CD4-positive, alpha-beta T cell treated with Interleukin-17A for 1 hour (primary cell): ENCODE measurements around the gene KRTAP29-1.
"Not testable (repeated sequence)": the region's sequence is repeated elsewhere in the genome, so short reads cannot be mapped to it uniquely, and the experiment has no call there.

Experiments used
- DNase-seq: peaks from one replicate; pipeline ENCODE4 v3.0.0-alpha.2; 2020

The KRTAP29-1 gene

DNA sequence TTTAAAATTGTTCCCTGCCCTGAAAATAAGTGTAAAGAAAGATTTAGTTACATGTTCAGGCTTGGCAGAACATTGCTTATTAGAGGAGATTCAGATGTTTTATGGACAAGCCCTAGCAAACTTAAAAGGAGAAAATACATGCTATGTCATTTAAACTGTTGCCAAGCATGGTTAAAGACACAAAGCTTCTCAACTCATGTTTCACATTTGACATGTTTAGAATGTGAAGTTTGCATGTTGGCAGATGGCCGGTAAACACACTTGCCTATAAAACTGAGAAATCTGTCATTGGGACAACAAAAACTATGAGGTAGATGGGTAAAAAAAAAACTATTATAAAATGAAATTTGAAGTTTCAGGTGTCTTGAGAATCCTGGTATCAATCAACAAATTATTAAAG is 5.8 kb downstream of the KRTAP29-1 start:
- DNase-seq = no peak

DNA sequence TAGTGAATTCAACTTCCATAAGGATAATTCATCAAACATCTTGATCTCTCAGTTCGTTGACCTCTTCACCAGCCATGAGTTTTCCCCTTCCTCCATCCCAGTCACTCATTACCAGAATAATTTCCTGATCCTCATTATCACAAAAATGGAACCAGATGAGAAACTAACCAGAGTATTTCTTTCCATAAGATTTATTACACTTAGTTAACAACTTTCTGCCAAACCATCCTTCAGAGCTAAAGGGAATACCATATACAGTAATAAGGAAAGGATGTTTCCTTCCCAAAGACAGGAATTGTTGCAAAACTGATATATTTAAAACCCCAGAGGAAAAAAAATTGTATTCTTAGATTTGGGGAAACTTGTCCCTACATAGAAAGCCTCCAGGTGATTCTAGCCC is 8.6 kb downstream of the KRTAP29-1 start:
- DNase-seq = no peak

- no peak for DNase-seq
These were observed 15.6 kb downstream of the KRTAP29-1 start for GRCh38 chr17:41287050-41287449.

GRCh38 chr17:41284546-41284945 is 18.1 kb downstream of the KRTAP29-1 start:
- DNase-seq = no peak

DNA sequence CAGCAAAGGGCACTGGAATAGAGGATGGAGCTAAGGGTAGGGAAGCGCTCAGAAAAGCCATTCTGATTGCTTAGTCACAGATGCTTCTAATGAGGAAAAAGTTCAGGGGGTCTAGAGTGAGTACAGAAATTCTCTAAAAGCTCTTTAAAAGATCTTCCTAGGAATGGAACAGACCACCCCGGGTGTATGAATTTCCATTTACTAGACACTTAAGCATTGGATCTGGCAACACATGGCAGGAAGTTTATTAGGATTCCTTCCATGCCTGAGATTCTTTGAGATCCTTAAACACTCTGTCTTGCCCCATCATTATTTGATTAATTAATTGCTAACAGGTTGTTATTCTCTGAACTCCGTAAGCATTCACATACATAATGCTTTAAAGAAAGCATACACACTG is 18.6 kb downstream of the KRTAP29-1 start:
- DNase-seq = no peak

DNA sequence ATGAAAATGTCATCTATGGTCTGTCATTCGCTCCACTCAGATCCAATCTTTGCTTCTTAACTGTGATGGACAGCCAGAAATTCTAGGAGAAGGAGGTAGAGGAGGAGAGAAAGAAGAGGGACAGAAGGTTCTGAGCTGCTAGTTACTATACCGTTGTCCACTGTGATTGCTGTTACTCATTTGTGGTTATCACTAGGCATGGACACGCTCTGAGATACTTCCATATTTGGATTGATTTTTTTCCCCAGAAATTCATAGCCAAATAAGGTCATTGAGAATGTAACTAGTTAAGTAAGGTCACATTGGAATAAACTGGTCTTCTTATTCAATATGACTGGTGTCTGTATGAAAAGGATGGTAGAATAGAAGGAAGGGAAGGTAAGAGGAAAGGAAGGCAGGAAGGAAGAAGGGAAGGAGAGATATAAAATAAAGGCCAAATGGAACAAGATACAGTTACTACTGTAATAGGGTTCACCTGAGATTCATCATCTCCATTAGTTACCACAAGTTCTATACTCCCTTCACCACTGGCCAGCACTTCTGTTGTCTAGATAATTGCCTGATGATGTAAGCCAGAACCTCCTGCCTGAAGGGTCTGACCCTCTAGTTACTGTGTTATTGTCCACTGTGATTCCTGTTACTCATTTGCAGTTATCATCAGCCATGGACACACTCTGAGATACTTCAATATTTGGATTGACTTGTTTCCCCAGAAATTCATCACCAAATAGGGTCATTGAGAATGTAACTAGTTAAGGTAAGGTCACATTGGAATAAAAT is 24.3 kb downstream of the KRTAP29-1 start:
- DNase-seq = no peak

DNA sequence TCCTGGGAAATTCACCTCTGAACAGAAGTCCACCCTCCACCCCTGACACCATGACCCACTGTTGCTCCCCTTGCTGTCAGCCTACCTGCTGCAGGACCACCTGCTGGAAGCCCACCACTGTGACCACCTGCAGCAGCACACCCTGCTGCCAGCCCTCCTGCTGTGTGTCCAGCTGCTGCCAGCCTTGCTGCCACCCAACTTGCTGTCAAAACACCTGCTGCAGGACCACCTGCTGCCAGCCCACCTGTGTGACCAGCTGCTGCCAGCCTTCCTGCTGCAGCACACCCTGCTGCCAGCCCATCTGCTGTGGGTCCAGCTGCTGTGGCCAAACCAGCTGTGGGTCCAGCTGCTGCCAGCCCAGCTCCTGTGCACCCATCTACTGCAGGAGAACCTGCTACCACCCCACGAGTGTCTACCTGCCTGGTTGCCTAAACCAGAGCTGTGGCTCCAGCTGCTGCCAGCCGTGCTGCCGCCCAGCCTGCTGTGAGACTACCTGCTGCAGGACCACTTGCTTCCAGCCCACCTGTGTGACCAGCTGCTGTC is 26.9 kb downstream of the KRTAP29-1 start, which contains the start of gene KRTAP9-7:
KRTAP9-7 (plus strand) TSS at position 51 of the 543 bp plus-strand sequence; CDS start at position 51, 0 bp downstream.
- DNase-seq = not testable (repeated sequence)

DNA sequence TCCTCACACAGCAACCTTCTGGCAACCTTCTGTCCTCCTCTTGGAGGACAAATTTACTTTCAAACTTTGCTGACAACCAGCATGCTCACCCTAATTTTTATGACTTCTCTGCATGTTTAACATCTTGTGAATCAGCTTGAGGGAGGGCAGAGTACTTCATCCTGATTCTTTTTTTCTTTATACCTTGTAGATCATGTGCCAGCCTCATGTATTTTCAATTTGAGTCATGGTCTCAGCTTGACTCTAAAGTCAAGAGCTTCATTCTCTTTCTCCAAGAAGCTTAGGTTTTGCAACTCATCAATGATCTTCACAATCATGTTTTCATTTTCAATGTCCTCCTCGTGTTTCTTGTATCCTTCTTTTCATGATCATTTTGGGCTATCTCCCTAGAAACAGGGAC is 30.8 kb downstream of the KRTAP29-1 start:
- no peak for DNase-seq

DNA sequence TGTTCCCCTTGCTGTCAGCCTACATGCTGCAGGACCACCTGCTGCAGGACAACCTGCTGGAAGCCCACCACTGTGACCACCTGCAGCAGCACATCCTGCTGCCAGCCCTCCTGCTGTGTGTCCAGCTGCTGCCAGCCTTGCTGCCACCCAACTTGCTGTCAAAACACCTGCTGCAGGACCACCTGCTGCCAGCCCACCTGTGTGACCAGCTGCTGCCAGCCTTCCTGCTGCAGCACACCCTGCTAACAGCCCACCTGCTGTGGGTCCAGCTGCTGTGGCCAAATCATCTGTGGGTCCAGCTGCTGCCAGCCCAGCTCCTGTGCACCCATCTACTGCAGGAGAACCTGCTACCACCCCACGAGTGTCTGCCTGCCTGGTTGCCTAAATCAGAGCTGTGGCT is 31.3 kb downstream of the KRTAP29-1 start:
- DNase-seq = not testable (repeated sequence)

GRCh38 chr17:41267711-41268110 is 34.9 kb downstream of the KRTAP29-1 start:
- DNase-seq = no peak

GRCh38 chr17:41265078-41265477 is 37.6 kb downstream of the KRTAP29-1 start, which contains the start of gene KRTAP9-6:
Gene KRTAP9-6, plus strand, starts transcription at chr17:41265378. Its CDS starts 0 bp downstream, at chr17:41265378.
- DNase-seq = no peak

DNA sequence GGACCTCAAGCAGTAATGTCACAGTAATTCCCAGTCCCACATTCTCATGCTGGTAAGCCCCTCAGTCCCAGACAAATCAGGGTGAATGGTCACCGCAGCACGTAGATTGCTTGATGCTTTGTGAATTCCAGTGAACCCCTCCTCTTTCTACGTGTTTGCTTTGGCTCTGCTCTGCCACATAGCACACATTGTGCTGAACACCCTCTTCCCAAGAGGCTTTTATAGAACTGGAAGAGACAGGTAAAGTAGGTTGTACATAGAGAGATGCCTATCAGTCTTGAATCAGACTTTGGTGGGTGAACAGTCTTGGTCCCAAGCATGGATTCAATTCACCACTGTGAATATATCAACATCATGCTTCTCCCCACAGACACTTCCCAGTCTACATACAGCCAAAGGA is 38.1 kb downstream of the KRTAP29-1 start:
- DNase-seq = no peak

DNA sequence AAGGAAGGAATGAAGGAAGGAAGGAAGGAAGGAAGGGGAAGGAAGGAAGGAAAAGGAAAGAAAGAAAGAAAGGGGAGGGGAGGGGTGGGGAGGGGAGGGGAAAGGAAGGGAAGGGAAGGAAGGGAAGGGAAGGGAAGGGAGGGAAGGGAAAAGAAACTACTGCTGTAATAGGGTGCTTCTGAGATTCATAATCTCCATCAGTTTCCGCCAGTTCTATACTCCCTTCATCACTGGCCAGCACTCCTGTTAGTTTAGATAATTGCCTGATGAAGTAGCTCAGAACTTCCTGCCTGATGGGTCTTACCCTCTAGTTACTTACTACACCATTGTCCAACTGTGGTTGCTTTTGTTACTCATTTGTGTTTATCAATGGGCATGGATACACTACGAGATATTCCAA is 39.4 kb downstream of the KRTAP29-1 start:
- DNase-seq = no peak

GRCh38 chr17:41258406-41258805 is 44.2 kb downstream of the KRTAP29-1 start:
- no peak for DNase-seq

DNA sequence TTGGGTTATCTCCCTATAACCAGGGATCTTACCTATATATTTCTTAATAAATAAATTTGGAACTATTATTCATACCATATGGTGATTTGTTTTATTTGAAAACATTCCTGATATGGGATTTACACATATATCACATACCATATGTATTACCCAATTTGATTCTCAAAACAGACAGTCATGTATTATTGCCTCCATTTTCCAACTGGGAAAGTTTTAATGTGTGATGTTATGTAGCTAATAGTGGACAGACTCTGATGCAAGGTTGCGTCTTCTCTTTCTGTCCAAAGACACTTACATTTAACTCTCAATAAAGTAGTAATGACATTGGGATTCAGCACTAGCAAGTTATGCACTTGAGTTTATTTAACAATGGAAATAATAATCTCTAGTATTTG is 46.4 kb downstream of the KRTAP29-1 start:
- DNase-seq = no peak

DNA sequence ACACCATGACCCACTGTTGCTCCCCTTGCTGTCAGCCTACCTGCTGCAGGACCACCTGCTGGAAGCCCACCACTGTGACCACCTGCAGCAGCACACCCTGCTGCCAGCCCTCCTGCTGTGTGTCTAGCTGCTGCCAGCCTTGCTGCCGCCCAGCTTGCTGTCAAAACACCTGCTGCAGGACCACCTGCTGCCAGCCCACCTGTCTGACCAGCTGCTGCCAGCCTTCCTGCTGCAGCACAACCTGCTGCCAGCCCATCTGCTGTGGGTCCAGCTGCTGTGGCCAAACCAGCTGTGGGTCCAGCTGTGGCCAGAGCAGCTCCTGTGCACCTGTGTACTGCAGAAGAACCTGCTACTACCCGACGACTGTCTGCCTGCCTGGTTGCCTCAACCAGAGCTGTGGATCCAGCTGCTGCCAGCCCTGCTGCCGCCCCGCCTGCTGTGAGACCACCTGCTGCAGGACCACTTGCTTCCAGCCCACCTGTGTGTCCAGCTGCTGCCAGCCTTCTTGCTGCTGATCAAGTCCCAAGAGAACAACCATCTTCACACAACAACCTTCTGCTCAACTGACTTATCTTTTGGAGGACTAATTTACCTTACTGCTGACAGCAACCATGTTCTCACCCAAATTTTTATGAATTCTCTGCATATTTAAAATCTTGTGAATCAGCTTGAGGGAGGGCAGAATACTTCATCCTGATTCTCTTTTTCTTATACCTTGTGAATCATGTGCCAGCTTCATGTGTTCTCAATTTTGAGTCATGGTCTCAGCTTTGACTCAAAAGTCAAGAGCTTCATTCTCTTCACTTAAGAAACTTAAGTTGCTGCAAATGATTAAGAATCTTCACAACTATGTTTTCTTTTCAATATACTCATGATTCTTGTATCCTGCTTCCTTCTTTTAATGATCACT is 47.0 kb downstream of the KRTAP29-1 start, which contains the start of gene KRTAP9-9:
KRTAP9-9 (plus strand) TSS at position 4 of the 910 bp plus-strand sequence.
- not testable (repeated sequence) for DNase-seq

DNA sequence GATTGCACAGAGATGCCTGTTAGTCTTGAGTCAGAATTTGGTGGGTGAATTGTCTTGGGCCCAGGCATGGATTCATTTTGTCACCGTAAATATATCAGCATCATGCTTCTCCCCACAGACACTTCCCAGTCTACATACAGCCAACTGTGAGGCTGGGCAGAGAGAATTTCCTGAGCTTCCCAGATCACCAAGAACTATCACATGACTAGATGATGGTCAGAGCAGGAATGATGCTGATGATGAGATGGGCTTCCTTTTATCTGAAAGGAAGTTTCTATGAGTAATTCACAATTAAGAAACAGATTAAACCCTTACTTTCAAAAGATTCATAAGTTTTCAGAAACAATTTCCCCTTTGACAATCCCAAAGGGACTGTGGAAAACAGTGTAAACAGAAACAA is 47.8 kb downstream of the KRTAP29-1 start:
- DNase-seq = no peak
